ENCODE results near the gene LINC00632. TPM values are rescaled to one million over a fixed set of nuclear protein-coding genes. Genes with fewer than 3 reads are reported as not detected.

LINC00632 gene
- total and polyA plus RNA-seq, 4 donors, result 0.15 to 28.7 (median 0.32) TPM

DNA sequence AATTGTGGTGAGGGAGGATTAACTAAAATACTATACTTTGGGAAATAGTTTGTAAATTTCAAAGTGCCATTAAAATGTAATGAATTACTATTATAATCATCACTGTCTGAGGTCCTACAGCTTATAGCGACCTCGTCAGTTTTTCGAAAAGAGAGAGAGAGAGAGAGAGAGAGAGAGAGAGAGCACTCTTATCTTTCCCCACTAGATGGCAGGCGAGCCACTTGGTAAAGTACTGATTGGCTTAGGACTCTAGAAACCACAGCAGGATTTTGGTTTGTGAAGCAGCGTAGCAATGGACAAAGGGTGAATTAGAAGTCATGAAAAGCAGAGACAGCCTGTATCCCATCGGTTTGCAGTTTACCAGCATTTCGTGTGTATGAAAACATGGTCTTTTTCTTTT is 52.5 kb downstream of the LINC00632 start:
- H3K9ac ChIP-seq (ENCODE audit: low read depth in 1 of 2, low read length in 2 of 2), result no peak overlapping the region
- H3K4me1 ChIP-seq (ENCODE audit: control insufficient read depth in 4 of 4, insufficient read depth in 4 of 4, low read length in 3 of 4), result peaks cover 3 to 12% (median 5%) of the 10 kb centered on the region in 4 donors
- no peaks in the 10 kb centered on the region for H3K9me3 ChIP-seq (ENCODE audit: control insufficient read depth in 4 of 4, low read length in 3 of 4)
- no peak overlapping the region for H3K4me3 ChIP-seq (ENCODE audit: low read depth in 1 of 3, low read length in 3 of 3)
- DNase-seq (ENCODE audit: low spot score), result no peak
- peak; percentile 82 for TF ChIP-seq CTCF (IDR thresholded peaks at IDR 0.05; ENCODE audit: low read depth, low read length, missing input control)
- TF ChIP-seq RAD21 (IDR thresholded peaks at IDR 0.05), result peak; percentile 73 to 88
- TF ChIP-seq GABPA (IDR thresholded peaks at IDR 0.05 in 1 of 2, conservative IDR thresholded peaks at IDR 0.05 in 1 of 2), result no peak
- H3K27me3 ChIP-seq (ENCODE audit: control insufficient read depth in 4 of 4, insufficient read depth in 4 of 4, low read length in 3 of 4), result peaks cover 0 to 5% (median under 1%) of the 10 kb centered on the region in 4 donors
- no peaks in the 10 kb centered on the region for H3K36me3 ChIP-seq (ENCODE audit: control insufficient read depth in 4 of 4, insufficient read depth in 3 of 4, low read depth in 1 of 4, low read length in 3 of 4)
- WGBS, result 1% methylated on average over 7 of the region's 7 CpGs
- no peak overlapping the region for H3K27ac ChIP-seq (ENCODE audit: low read depth in 1 of 2, low read length in 2 of 2)

- Histone ChIP-seq H3K36me3 (ENCODE audit: control insufficient read depth in 4 of 4, insufficient read depth in 3 of 4, low read depth in 1 of 4, low read length in 3 of 4) (no peaks in the 10 kb centered on the region), H3K27me3 (ENCODE audit: control insufficient read depth in 4 of 4, insufficient read depth in 4 of 4, low read length in 3 of 4) (peaks cover 0 to 9% (median under 1%) of the 10 kb centered on the region in 4 donors), H3K9me3 (ENCODE audit: control insufficient read depth in 4 of 4, low read length in 3 of 4) (no peaks in the 10 kb centered on the region), H3K27ac (ENCODE audit: low read depth in 1 of 2, low read length in 2 of 2) (no peak overlapping the region), H3K9ac (ENCODE audit: low read depth in 1 of 2, low read length in 2 of 2) (no peak overlapping the region), H3K4me1 (ENCODE audit: control insufficient read depth in 4 of 4, insufficient read depth in 4 of 4, low read length in 3 of 4) (peaks cover 3 to 12% (median 5%) of the 10 kb centered on the region in 4 donors), H3K4me3 (ENCODE audit: low read depth in 1 of 3, low read length in 3 of 3) (peak overlapping the region in 1 of 3 donors; percentile 47)
- DNase-seq (ENCODE audit: low spot score), result peak; percentile 47
- no peak for TF ChIP-seq CTCF (IDR thresholded peaks at IDR 0.05; ENCODE audit: low read depth, low read length, missing input control)
- TF ChIP-seq, protein P1, sequence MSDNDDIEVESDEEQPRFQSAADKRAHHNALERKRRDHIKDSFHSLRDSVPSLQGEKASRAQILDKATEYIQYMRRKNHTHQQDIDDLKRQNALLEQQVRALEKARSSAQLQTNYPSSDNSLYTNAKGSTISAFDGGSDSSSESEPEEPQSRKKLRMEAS (IDR thresholded peaks at IDR 0.05), result no peak
- TF ChIP-seq RAD21 (IDR thresholded peaks at IDR 0.05), result no peak
- no peak for TF ChIP-seq EGR1 (IDR thresholded peaks at IDR 0.05; ENCODE audit: low read depth in 2 of 2)
- no peak for TF ChIP-seq GABPA (IDR thresholded peaks at IDR 0.05 in 1 of 2, conservative IDR thresholded peaks at IDR 0.05 in 1 of 2)
- TF ChIP-seq SP1 (IDR thresholded peaks at IDR 0.05), result no peak
- TF ChIP-seq HNF4G (IDR thresholded peaks at IDR 0.05), result no peak
- TF ChIP-seq NR2F2 (IDR thresholded peaks at IDR 0.05), result no peak
- TF ChIP-seq TAF1 (conservative IDR thresholded peaks at IDR 0.05), result no peak
- no peak for TF ChIP-seq JUND (IDR thresholded peaks at IDR 0.05)
- TF ChIP-seq REST (IDR thresholded peaks at IDR 0.05), result no peak
- no peak for TF ChIP-seq FOXA2 (IDR thresholded peaks at IDR 0.05)
- no peak for TF ChIP-seq RXRA (IDR thresholded peaks at IDR 0.05)
- no peak for TF ChIP-seq FOXA1 (IDR thresholded peaks at IDR 0.05)
- TF ChIP-seq, protein P2, sequence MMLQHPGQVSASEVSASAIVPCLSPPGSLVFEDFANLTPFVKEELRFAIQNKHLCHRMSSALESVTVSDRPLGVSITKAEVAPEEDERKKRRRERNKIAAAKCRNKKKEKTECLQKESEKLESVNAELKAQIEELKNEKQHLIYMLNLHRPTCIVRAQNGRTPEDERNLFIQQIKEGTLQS (IDR thresholded peaks at IDR 0.05), result no peak
- TF ChIP-seq, protein P3, sequence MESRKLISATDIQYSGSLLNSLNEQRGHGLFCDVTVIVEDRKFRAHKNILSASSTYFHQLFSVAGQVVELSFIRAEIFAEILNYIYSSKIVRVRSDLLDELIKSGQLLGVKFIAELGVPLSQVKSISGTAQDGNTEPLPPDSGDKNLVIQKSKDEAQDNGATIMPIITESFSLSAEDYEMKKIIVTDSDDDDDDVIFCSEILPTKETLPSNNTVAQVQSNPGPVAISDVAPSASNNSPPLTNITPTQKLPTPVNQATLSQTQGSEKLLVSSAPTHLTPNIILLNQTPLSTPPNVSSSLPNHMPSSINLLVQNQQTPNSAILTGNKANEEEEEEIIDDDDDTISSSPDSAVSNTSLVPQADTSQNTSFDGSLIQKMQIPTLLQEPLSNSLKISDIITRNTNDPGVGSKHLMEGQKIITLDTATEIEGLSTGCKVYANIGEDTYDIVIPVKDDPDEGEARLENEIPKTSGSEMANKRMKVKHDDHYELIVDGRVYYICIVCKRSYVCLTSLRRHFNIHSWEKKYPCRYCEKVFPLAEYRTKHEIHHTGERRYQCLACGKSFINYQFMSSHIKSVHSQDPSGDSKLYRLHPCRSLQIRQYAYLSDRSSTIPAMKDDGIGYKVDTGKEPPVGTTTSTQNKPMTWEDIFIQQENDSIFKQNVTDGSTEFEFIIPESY (IDR thresholded peaks at IDR 0.05), result no peak
- WGBS, result 3% methylated on average over 31 of the region's 31 CpGs
These were observed 54.9 kb downstream of the LINC00632 start for GRCh38 chrX:140764401-140764919.

Measured in liver (tissue), 9 donors.